Gastroesophageal sphincter (tissue), 3 donors: ENCODE results near the gene TMEM125.

Experiments used
- CTCF ChIP-seq, 4 experiments: fragments of 200-600 bp in 2 of 4; fragments of 450-650 bp in 2 of 4; sonication (generic) in 1 of 4; IDR thresholded peaks; one replicate each; pipeline ENCODE4 v1.5.1; 2017 to 2019; ENCODE audit warnings: antibody characterized with exemption in 4 of 4, mild to moderate bottlenecking in 2 of 4, moderate library complexity in 2 of 4
- EP300 ChIP-seq: sonication (generic); formaldehyde crosslinking; IDR thresholded peaks from one replicate; pipeline ENCODE4 v1.6.1; 2017; ENCODE audit warnings: antibody characterized with exemption, mild to moderate bottlenecking
- POLR2A ChIP-seq, 2 donors: fragments of 450-650 bp; IDR thresholded peaks; one replicate each; pipeline ENCODE4 v1.6.1; 2017; ENCODE audit warnings: antibody characterized with exemption in 2 of 2, mild to moderate bottlenecking in 2 of 2, moderate library complexity in 1 of 2

GRCh38 chr1:43305461-43305860 lies 35.7 kb downstream of the TMEM125 start:
- TF ChIP-seq EP300, result no peak
- TF ChIP-seq CTCF (IDR thresholded peaks at IDR 0.05), result no peak
- TF ChIP-seq POLR2A (IDR thresholded peaks at IDR 0.05), result no peak
